ENCODE results near the gene FLAD1. TPM values are rescaled to one million over a fixed set of nuclear protein-coding genes. Genes with fewer than 3 reads are reported as not detected.
A peak's percentile ranks its signal among the peaks of the same experiment; 100 is the strongest.

FLAD1 gene
- total RNA-seq, 2 donors from 2014 or later: 31.5 to 35.3 TPM

DNA sequence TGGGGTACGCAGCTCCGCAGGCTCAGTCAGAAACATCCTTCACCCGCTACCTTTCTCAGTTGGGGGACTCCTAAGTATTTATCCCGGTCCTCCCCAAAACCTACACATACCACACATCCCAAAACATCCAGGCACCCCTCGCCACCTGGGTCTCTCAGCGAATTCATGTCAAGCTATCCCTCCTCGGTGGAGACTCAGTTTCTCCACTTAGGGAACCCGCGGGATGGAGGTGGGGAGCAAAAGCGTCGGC lies 18.2 kb downstream of the FLAD1 start:
- TF ChIP-seq POLR2AphosphoS5 (IDR thresholded peaks at IDR 0.05) (no peak), POLR2A (IDR thresholded peaks at IDR 0.05) (no peak)
- TF ChIP-seq, protein P1, sequence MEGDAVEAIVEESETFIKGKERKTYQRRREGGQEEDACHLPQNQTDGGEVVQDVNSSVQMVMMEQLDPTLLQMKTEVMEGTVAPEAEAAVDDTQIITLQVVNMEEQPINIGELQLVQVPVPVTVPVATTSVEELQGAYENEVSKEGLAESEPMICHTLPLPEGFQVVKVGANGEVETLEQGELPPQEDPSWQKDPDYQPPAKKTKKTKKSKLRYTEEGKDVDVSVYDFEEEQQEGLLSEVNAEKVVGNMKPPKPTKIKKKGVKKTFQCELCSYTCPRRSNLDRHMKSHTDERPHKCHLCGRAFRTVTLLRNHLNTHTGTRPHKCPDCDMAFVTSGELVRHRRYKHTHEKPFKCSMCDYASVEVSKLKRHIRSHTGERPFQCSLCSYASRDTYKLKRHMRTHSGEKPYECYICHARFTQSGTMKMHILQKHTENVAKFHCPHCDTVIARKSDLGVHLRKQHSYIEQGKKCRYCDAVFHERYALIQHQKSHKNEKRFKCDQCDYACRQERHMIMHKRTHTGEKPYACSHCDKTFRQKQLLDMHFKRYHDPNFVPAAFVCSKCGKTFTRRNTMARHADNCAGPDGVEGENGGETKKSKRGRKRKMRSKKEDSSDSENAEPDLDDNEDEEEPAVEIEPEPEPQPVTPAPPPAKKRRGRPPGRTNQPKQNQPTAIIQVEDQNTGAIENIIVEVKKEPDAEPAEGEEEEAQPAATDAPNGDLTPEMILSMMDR (IDR thresholded peaks at IDR 0.05): no peak
- Histone ChIP-seq H3K4me1 (replicated peaks) (peaks cover 18% of the 10 kb centered on the region), H3K36me3 (no peaks in the 10 kb centered on the region), H3K27me3 (replicated peaks; ENCODE audit: insufficient read depth) (no peaks in the 10 kb centered on the region), H3K27ac (peak overlapping the region; percentile 100), H3K9me3 (no peaks in the 10 kb centered on the region), H3K4me3 (peak overlapping the region; percentile 68 to 97)
- intact Hi-C loops (cut with DNase I): loop anchor here (2.0 kb wide), 1 partner anchor 27 kb away; the partner anchor contains the start of gene CKS1B
- 0% methylated on average over 11 of the region's 11 CpGs for WGBS
- DNase-seq (ENCODE audit: low spot score): no peak

DNA sequence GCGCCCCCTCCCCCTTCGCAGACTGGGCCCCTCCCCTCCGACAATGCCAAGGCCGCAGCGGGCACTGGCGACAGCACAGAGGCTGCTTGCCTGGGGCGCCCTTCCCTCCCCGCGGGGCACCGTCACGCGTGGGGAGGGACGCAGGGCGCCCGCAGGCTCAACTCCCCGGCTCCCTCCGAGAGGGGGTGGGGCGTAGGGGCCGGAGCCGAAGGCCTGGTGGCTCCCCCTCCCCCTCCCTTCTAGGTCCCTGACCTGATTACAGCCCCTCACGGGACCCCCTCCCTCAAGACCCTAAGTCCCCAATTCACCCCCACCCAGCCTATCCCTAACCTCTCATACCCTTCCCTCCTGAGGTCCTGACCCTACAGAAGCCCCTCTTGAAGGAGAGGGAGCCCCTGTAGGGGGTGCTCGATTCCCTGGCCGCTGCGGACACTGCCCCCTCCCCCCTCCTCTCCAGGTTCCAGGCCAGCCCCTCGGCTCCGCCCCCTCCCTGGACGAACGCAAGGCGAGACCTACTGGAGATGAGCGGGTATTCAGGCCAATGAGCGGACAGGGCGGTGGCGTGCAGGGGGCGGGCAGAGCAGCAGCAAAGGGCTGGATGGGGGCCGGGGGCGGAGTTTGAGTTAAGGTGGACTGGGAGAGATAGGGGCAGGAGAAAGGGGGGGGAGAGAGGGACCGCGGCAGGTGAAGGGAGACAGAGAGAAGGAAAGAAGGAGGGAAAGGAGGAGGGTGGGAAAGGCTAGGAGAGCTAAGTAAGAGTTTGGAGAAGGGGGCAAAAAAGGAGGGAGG lies 18.7 kb downstream of the FLAD1 start:
- intact Hi-C loops (cut with DNase I): loop anchor here (2.0 kb wide), 1 partner anchor 27 kb away; the partner anchor contains the start of gene CKS1B
- TF ChIP-seq, protein P1 (IDR thresholded peaks at IDR 0.05): peak in 3 of 4 experiments; percentile 43 to 60 (median 48)
- TF ChIP-seq POLR2A (IDR thresholded peaks at IDR 0.05): peak; percentile 75
- TF ChIP-seq POLR2AphosphoS5 (IDR thresholded peaks at IDR 0.05): peak; percentile 91
- peak; percentile 100 for DNase-seq (ENCODE audit: low spot score)
- peak overlapping the region; percentile 68 to 97 for H3K4me3 ChIP-seq
- no peaks in the 10 kb centered on the region for H3K27me3 ChIP-seq (replicated peaks; ENCODE audit: insufficient read depth)
- H3K36me3 ChIP-seq: no peaks in the 10 kb centered on the region
- H3K4me1 ChIP-seq (replicated peaks): peaks cover 23% of the 10 kb centered on the region
- WGBS: 1% methylated on average over 23 of the region's 38 CpGs
- H3K27ac ChIP-seq: peak overlapping the region; percentile 100
- no peaks in the 10 kb centered on the region for H3K9me3 ChIP-seq

DNA sequence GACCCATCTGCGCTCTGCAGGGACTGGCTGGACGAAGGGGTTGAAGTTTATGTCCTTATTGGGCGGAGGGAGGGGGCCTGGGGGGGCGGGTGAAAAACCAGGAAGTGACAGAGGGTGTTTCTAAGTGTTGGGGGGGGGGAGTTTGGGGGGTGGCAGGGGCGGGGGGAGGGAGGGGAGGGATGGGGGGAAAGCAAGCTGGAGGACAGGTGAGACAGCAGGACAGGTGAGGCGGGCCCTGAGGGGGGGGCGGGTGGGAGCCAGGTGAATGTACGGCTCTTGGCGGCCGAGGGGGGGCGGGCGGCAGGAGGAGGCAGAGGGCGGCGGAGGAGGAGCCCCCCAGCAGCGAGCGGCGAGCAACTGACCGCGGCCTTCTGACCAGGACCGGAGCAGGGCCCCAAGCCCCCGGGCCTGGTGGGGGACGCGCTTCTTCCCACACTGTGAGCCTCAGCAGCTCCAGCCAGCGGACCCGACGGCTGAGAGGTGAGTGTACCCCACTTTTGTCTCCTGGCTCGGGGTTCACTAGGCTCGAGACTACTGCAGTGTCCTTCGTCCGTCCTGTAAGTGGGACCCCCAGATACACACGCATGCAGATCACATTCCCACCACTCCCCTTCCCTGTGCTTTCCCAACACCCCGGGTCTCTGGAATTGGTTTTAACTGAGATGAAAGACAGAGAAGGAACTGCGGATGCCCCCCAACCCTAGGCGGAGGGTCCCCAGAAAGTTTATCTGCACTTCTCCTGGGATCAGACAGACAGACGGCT lies 19.5 kb downstream of the FLAD1 start, which contains the start of gene ZBTB7B:
ZBTB7B (plus strand) TSS at position 339 of the 763 bp plus-strand sequence. CDS start 11,859 bp downstream, outside the sequence.
- H3K27me3 ChIP-seq (replicated peaks; ENCODE audit: insufficient read depth): no peaks in the 10 kb centered on the region
- H3K27ac ChIP-seq: peak within 1 kb of the TSS; percentile 100
- intact Hi-C loops (cut with DNase I): no loop called here
- H3K4me1 ChIP-seq (replicated peaks): peaks cover 30% of the 10 kb centered on the region
- TF ChIP-seq POLR2A (IDR thresholded peaks at IDR 0.05) (peak; percentile 69), POLR2AphosphoS5 (IDR thresholded peaks at IDR 0.05) (no peak)
- TF ChIP-seq, protein P1 (IDR thresholded peaks at IDR 0.05): peak in 2 of 4 experiments; percentile 8 to 12
- under 1% methylated on average over 35 of the region's 35 CpGs for WGBS
- peak; percentile 49 for DNase-seq (ENCODE audit: low spot score)
- no peaks in the 10 kb centered on the region for H3K36me3 ChIP-seq
- H3K9me3 ChIP-seq: no peaks in the 10 kb centered on the region
- peak within 1 kb of the TSS; percentile 68 to 97 for H3K4me3 ChIP-seq

DNA sequence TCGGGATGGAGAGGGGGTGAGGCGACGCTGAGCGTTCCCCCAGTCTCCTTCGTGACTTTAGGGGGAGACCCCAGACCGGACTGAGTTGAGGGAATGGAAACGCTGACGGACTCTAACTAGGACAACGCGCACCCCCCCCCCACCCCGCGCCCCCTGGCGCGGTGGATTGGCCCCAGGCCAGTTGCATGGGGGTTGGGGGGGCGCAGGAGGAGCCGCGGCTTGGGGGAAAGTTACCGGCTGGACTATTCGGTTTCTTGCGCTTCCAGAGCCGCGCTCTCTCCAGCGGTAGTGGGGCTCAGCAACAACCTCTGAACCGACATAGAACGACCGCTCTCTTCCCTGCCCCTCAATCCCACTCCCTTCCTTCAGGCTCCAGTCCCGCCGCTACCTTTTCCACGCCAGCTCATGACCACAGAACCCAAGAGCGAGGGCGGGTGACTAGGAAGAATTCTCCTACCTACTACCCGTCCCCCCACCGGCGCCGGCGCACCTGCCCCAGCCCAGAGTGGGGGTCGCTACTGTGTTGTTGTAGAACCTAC lies 20.2 kb downstream of the FLAD1 start:
- DNase-seq (ENCODE audit: low spot score): no peak
- Histone ChIP-seq H3K4me1 (replicated peaks) (peaks cover 30% of the 10 kb centered on the region), H3K27me3 (replicated peaks; ENCODE audit: insufficient read depth) (no peaks in the 10 kb centered on the region), H3K4me3 (peak overlapping the region; percentile 68 to 97), H3K9me3 (no peaks in the 10 kb centered on the region), H3K27ac (peak overlapping the region; percentile 100), H3K36me3 (no peaks in the 10 kb centered on the region)
- WGBS: 0% methylated on average over 26 of the region's 37 CpGs
- intact Hi-C loops (cut with DNase I): no loop called here
- TF ChIP-seq POLR2A (IDR thresholded peaks at IDR 0.05): peak; percentile 20
- TF ChIP-seq, protein P1 (IDR thresholded peaks at IDR 0.05): no peak
